Stimulated activated CD4-positive, alpha-beta T cell treated with anti-CD3 and anti-CD28 coated beads, Interleukin-1b, Interleukin-23, amount 100 ng/mL, for 4 hours (primary cell): ENCODE data around the gene FARSA.
"Not testable (repeated sequence)": the region's sequence is repeated elsewhere in the genome, so short reads cannot be mapped to it uniquely, and the experiment has no call there.

Experiments used
- DNase-seq, 2 donors: peaks; one replicate each; pipeline ENCODE4 v3.0.0-alpha.2; 2020; ENCODE audit warnings: low read depth in 2 of 2

Gene FARSA

GRCh38 chr19:12937927-12938778, 4.6 kb upstream of the FARSA start, which contains the start of gene CALR:
Gene CALR (plus strand): TSS chr19:12938609. CDS start chr19:12938680, 71 bp downstream.
- DNase-seq = peak; percentile 98

GRCh38 chr19:12937093-12937926, 3.8 kb upstream of the FARSA start:
- DNase-seq = no peak

GRCh38 chr19:12936582-12936981, 3.1 kb upstream of the FARSA start:
- DNase-seq = no peak

GRCh38 chr19:12935071-12935470, 1.6 kb upstream of the FARSA start:
- no peak for DNase-seq

- DNase-seq = no peak
Observed at GRCh38 chr19:12932392-12933286, 872 bp downstream of the FARSA start.

- DNase-seq = no peak
Observed at GRCh38 chr19:12930002-12930645, 3.4 kb downstream of the FARSA start.

GRCh38 chr19:12924621-12925310, 8.7 kb downstream of the FARSA start:
- DNase-seq = no peak

GRCh38 chr19:12922959-12923358, 10.6 kb downstream of the FARSA start:
- DNase-seq = no peak

- no peak for DNase-seq
Observed at GRCh38 chr19:12921047-12921446, 12.5 kb downstream of the FARSA start.

- no peak for DNase-seq
Observed at GRCh38 chr19:12918253-12918652, 15.3 kb downstream of the FARSA start.

GRCh38 chr19:12915860-12916259, 17.7 kb downstream of the FARSA start:
- not testable (repeated sequence) for DNase-seq

- peak in 1 of 2 donors; percentile 39 for DNase-seq
Observed at GRCh38 chr19:12913851-12914690, 19.4 kb downstream of the FARSA start.

GRCh38 chr19:12913011-12913561, 20.4 kb downstream of the FARSA start:
- no peak for DNase-seq

GRCh38 chr19:12912571-12912970, 20.9 kb downstream of the FARSA start:
- no peak for DNase-seq

- no peak for DNase-seq
Observed at GRCh38 chr19:12907166-12907565, 26.3 kb downstream of the FARSA start.

- DNase-seq = no peak
Observed at GRCh38 chr19:12899891-12900518, 33.5 kb downstream of the FARSA start.

- DNase-seq = no peak
Observed at GRCh38 chr19:12896460-12896859, 37.1 kb downstream of the FARSA start.

- no peak for DNase-seq
Observed at GRCh38 chr19:12893582-12893981, 39.9 kb downstream of the FARSA start.

- DNase-seq = no peak
Observed at GRCh38 chr19:12891553-12892021, 41.9 kb downstream of the FARSA start.
